Islet precursor cell (in vitro differentiated cells): ENCODE data around the gene UNC13B.
"Not testable (repeated sequence)": the region's sequence is repeated elsewhere in the genome, so short reads cannot be mapped to it uniquely, and the experiment has no call there.

Experiments used
- DNase-seq: peaks from one replicate; pipeline ENCODE4 v3.0.0-alpha.2; 2018

Gene UNC13B

DNA sequence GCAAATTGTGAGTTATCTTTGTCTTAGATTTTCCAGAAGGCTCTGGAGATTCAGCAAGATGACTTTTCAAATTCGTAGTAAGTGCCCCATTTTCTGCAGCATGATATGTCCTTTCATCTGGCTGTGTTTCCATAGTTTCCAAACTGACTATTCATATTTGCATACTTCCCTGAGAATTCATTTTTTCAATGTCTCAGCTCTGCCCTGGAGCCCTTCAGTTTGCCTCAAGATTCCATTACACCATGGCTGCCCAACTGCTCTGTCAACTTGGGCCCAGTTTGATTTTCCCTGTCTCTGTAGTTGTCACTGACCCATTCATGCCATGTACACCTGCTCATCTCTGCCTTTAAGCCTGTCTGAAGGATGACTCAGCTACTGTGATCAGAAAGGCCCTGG, 233.9 kb downstream of the UNC13B start:
- no peak for DNase-seq

- DNase-seq = peak; percentile 33
Measured at GRCh38 chr9:35396560-35397215, 234.9 kb downstream of the UNC13B start.

DNA sequence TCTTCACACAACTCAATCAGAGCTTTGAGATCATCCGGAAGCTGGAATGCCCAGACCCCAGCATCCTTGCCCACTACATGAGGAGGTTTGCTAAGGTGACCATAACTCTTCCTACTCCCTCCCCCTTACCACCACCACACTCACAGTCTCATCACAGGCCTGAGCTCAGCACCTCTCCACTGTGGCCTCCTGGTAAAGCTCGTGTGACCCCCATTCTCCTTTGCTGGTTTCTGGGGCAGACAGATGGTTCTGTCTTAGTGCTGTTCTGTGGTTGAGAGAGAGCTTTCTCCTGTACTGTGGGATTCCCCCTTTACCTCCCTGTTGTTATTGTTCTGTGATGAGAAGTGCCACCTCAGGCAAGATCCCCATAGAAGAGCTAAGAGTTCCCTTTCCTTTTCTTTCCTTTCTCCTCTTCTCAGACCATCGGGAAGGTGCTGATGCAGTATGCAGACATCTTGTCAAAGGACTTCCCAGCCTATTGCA, 235.4 kb downstream of the UNC13B start:
- DNase-seq = peak; percentile 23

DNA sequence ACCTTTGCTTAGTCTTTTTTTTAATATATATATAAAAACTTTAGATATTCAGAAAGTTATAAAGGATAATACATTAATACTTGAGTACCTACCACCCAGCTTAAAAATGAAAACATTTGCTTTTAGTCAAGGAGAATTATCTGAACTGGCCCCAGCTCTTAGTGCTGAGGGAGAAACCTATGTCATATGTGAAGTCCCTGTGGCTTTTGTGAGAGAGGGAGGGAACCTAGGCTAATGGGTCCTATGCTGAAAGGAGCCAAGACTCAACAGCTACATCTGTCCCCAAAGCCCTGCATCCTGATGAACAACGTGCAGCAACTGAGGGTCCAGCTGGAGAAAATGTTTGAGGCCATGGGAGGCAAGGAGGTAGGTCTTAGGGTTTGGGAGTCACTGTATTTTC, 236.1 kb downstream of the UNC13B start:
- DNase-seq = no peak

- peak; percentile 29 for DNase-seq
Measured at GRCh38 chr9:35398651-35399335, 237.0 kb downstream of the UNC13B start.

- DNase-seq = peak; percentile 15
Measured at GRCh38 chr9:35404865-35405264, 243.1 kb downstream of the UNC13B start.

DNA sequence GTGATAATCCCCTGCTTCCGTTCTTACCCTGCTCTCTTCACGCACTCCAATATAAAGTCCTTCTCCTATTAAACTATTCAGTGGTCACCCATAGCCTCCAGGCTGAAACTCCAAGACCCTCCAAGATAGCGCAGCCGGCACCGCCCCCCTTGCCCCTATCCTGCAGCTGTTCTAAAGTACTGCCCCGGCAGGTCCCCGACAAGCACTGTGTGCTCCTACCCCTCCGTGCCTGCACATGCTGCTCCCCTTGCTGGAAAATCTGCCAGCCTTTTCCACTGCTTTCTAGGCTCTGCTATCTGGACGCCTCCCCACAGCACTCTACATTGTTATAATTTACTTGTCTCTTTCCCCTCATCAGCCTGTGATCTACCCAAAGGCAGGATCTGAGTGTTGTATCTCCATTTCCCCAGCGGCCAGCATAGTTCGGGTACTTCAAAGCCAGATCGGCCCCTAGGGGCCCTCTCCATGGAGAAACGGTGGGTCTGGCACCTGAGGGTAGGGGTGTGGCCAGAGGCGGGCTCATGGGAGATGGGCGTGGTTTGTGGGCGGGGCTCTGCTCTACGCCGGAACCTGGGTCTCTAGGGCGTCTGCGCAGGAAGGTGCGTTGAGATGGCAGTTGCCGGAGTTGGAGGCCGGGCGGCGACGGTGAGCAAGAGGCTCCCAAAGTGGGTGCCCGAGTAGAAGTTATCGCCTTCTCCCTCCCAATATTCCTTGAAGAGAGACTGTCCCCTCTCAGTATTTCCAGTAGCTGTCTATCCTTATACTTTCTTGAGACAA, 244.6 kb downstream of the UNC13B start:
- peak; percentile 87 for DNase-seq

DNA sequence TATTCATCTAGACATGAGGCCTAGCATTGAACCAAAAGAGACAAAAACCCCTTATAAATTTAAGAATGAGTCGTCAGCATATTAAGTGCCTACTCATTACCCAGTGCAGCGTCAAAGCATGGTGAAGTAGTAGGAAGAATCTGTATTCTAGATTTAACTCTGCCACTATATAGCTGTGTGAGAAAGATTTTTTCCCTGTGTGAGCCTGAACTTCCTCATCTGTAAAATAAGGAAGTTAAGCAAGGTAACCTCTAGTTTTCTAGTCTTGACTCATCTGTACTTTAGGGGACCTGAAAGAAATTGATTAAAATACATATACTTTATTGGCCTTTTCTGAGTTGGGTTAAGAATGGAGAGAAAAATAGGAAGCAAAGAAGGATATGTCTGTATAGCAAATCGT, 246.0 kb downstream of the UNC13B start:
- DNase-seq = no peak

DNA sequence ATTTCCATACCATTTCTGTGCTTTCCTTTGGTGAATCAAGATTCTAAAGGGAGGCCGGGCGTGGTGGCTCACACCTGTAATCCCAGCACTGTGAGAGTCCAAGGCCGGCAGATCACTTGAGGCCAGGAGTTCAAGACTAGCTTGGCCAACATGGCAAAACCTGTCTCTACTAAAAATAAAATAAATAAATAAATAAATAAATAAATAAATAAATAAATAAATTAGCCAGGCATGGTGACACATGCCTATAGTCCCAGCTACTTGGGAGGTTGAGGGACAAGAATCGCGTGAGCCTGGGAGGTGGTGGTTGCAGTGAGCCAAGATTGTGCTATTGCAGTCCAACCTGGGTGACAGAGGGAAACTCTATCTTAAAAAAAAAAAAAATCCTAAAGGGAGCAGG, 247.6 kb downstream of the UNC13B start:
- not testable (repeated sequence) for DNase-seq

- DNase-seq = no peak
Measured at GRCh38 chr9:35414889-35415288, 253.1 kb downstream of the UNC13B start.

DNA sequence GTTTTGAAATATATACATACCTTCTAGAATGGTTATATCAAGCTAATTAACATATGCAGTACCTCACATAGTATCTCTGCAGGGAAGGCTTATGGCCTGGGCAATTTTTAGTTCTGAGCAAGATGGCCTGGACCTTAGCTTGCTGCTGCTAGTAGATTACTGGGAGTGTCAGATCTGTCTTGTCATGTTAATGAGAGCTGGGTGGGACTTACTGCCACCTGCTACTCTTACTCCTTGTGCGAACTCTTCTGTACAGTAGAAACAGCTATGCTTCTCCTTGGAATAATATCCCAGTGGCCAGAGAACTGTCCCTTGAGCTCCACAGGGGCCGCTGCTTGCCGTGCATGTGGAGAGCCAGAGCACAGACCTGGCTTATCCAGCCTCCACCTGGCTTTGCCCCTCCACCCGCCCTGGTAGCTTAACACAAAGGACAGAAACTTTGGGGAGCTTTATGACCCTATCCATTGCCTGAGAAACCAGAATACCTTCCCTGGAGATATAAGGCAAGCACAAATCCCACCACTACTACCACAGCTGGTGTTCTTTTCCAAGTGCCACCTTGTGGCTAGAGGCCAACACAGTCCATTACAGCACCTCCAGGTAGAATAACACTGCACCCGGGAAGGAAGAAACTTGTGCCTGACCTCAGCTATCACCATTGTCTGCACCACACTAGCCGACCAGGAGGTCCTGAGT, 253.7 kb downstream of the UNC13B start:
- no peak for DNase-seq

- DNase-seq = no peak
Measured at GRCh38 chr9:35416098-35416427, 254.3 kb downstream of the UNC13B start.

DNA sequence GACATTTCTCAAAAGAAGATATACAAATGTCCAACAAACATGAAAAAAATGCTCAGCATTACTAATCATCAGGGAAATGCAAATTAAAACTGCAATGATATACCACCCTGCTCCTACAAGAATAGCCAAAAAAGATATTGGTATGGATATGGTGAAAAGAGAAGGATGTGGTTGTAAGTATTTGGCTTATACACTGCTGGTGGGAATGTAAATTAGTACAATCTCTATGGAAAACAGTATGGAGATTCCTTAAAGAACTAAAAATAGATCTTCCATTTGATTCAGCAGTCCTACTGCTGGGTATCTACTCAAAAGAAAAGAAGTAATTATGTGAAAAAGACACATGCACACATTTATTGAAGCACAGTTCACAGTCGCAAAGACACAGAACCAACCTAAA, 260.5 kb downstream of the UNC13B start:
- DNase-seq = no peak

DNA sequence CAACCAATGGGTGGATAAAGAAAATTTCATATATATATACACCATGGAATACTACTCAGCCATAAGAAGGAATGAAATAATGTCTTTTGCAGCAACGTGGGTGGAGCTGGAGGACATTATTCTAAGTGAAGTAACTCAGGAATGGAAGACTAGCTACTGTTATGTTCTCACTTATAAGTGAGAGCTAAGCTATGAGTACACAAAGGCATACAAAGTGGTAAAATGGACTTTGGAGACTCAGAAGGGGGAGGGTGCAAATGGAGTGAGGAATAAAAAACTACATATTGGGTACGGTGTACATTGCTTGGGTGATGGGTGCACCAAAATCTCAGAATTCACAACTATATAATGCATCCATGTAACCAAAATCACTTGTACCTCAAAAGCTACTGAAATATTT, 260.9 kb downstream of the UNC13B start:
- DNase-seq = no peak

- no peak for DNase-seq
Measured at GRCh38 chr9:35423499-35423898, 261.7 kb downstream of the UNC13B start.

DNA sequence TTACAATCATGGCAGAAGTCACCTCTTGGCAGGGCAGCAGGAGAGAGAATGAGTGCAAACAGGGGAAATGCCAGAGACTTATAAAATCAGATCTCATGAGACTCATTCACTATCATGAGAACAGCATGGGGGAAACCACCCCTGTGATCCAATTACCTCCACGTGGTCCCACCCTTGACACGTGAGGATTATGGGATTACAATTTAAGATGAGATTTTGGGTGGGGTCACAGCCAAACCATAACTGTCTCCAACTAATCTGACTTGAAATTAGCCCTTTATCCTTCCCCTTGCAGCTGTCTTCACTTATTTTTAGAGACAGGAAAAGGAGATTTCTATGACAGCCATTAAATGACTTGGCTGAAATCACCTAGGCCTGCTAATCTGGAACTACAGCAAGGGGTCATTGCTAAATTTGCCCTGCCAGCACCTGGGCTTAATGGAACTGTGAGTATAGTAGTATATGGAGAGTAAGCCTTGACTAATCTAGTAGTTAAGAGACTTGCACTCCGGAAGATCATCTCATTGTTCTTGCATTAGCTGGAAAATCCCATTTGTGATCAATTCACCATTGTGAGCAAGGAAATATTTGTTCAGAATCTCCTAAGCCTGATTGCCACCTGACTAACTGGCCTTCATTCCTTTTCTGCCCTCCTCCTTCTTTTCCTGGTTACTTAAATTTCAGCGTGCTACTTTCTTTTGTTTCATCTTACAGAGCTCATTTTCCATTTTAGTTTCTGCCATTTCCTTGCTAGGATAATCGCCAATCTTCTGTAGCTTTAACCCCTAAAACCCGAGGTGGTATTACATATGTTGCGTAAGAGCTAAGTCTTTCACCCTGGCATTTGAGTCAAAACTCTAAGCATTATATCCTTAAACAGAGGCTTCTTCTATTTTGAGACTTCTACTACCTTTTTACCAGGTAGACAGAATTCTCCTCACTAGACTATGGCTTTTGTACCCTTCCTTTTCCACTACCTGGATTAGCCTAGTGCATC, 262.8 kb downstream of the UNC13B start:
- no peak for DNase-seq

DNA sequence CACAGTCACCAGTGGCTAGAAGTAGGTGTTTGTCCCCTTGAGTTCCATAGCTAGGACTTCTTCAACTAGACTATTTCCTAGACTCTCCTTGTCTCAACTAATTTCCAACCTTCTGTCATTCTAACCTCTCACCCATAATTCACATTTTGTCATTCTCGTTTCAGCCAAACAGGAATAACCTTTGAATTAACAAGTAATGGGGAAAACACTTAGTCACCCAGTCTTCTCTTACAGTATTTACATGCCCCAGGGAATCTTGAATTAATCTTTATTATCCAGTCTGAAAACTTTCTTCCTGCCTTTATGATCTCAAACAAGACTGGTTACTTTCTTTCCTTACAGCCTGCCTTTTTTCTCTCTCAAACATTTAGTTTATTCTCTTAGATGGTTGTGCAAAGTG, 264.8 kb downstream of the UNC13B start:
- no peak for DNase-seq

- no peak for DNase-seq
Measured at GRCh38 chr9:35431467-35431866, 269.7 kb downstream of the UNC13B start.

GRCh38 chr9:35432076-35432475, 270.3 kb downstream of the UNC13B start:
- no peak for DNase-seq

DNA sequence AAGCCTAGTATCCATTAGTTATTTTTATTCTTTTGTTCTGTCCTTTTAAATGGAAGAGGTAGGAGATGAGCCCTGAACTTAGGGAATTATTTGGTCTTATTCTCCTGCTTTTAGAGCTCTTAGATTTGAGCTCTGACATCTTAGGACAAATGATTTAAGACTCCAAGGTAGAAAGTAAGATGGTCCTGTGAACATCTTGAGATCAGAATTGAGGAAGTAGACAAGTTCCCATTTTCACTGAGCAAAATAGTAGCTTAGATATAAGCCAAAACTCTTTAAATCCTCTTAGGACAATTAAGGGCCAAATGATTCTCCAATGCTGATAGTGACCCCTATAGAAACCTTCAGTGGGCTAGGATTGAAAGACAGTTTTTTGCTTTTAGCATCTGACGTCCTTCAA, 275.1 kb downstream of the UNC13B start:
- DNase-seq = no peak

DNA sequence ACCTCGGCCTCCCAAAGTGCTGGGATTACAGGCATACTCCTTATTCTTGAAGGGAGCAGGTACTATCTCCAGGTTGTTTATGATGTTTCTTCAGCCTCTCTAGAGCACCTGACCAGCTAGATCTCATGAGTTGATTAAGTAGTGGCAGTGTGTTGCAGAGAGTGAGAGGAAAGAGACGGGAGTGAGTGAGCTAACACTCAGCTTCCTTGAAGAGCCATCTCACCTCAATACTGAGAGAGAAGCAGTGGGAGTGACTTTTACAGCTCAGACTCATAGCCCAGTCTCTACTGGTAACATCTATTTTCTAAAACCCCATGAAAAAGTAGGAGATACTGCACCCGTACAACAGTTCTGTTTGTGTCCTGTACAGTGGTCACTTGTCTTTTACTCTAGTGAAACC, 284.2 kb downstream of the UNC13B start:
- DNase-seq = no peak

DNA sequence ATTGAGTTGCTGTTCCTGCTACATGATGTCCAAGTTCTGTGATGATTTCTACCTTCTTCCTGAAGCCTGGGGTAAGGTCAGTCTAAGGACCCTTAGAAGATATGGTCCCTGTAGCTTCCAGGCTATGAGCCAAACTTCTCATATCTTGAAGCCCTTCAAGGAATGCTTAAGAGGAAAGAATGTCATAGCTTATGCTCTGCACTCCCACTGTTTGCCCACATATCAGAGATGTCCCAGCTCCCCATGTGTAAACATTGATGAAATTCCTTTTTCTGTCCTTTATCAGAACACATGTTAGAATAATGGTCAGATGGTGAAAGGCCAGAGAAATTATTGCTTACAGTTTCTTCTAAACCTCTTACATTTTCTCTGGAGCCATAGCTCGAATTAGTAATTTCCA, 286.7 kb downstream of the UNC13B start:
- no peak for DNase-seq
